B cell (primary cell): ENCODE data around the gene MC1R. TPM values are rescaled to one million over a fixed set of nuclear protein-coding genes. Genes with fewer than 3 reads are reported as not detected.

Source experiments
- ATAC-seq: fragments of 200-7000 bp; cut with Tn5 transposase; one replicate; pipeline ENCODE4 v1.10.0; 2021; ENCODE audit warnings: low read depth, mild to moderate bottlenecking, moderate number of reproducible peaks, moderate library complexity
- CTCF ChIA-PET: fragments of 350-600 bp; sonication (Branson Sonifier 250); formaldehyde crosslinking; loops from one replicate; lab custom pipeline; 2021; ENCODE audit warnings: antibody characterized with exemption, inconsistent platforms; lab: Charles Lee
- POLR2A ChIA-PET: fragments of 350-600 bp; sonication (Branson Sonifier 250); formaldehyde crosslinking; loops from one replicate; lab custom pipeline; 2021; ENCODE audit warnings: antibody characterized with exemption; lab: Charles Lee
- DNase-seq: peaks from one replicate; pipeline ENCODE4 v3.0.0; 2013
- H2AFZ ChIP-seq: 2 replicates; pipeline ENCODE4 v1.6.1; 2012; ENCODE audit warnings: mild to moderate bottlenecking, low read depth, low read length; ENCODE audit not compliant: insufficient read depth, poor library complexity, severe bottlenecking
- H3K27ac ChIP-seq, 2 donors: 1 replicate in 1 of 2; 2 replicates in 1 of 2; pipeline ENCODE4 v1.5.1; 2012 to 2013; ENCODE audit warnings: low read length in 2 of 2, mild to moderate bottlenecking in 2 of 2, moderate library complexity in 1 of 2
- H3K27me3 ChIP-seq, 4 experiments: fragments of 200-600 bp in 1 of 4; sonication (generic) in 1 of 4; replicated peaks in 1 of 4; 1 replicate in 2 of 4; 2 replicates in 2 of 4; pipeline versions ENCODE4 v1.6.1 to v1.7.0; 2013 to 2016; ENCODE audit warnings: low read length in 3 of 4, mild to moderate bottlenecking in 2 of 4, mixed read lengths in 1 of 4, moderate library complexity in 1 of 4; ENCODE audit not compliant: insufficient read depth in 4 of 4, control insufficient read depth in 3 of 4; ENCODE audit errors: control extremely low read depth in 1 of 4
- H3K36me3 ChIP-seq, 2 experiments: replicated peaks in 1 of 2; 1 replicate in 1 of 2; 2 replicates in 1 of 2; pipeline versions ENCODE4 v1.6.1 to v1.7.1; 2013; ENCODE audit warnings: low read length in 1 of 2; ENCODE audit not compliant: insufficient read depth in 2 of 2, control insufficient read depth in 1 of 2; ENCODE audit errors: control extremely low read depth in 1 of 2, extremely low read depth in 1 of 2
- H3K4me1 ChIP-seq, 2 donors: fragments of 200-600 bp in 1 of 2; sonication (generic) in 1 of 2; 1 replicate in 1 of 2; 2 replicates in 1 of 2; pipeline versions ENCODE4 v1.5.1 to v1.6.1; 2013 to 2017; ENCODE audit warnings: low read length in 2 of 2; ENCODE audit not compliant: control insufficient read depth in 2 of 2, insufficient read depth in 2 of 2
- H3K4me2 ChIP-seq: replicated peaks from 2 replicates; pipeline ENCODE3; 2012; ENCODE audit warnings: mild to moderate bottlenecking, low read depth, low read length; ENCODE audit not compliant: poor library complexity, severe bottlenecking
- H3K4me3 ChIP-seq, 5 experiments: fragments of 200-600 bp in 1 of 5; sonication (generic) in 1 of 5; 1 replicate in 3 of 5; 2 replicates in 2 of 5; pipeline versions ENCODE4 v1.5.1 to v1.7.0; 2011 to 2016; ENCODE audit warnings: low read length in 4 of 5, mild to moderate bottlenecking in 4 of 5, low read depth in 2 of 5, control low read depth in 1 of 5, moderate library complexity in 1 of 5; ENCODE audit not compliant: insufficient read depth in 1 of 5; ENCODE audit errors: control extremely low read depth in 1 of 5, extremely low read depth in 1 of 5
- H3K79me2 ChIP-seq: fragments of 200-600 bp; sonication (generic); one replicate; pipeline ENCODE4 v1.6.0; 2016; ENCODE audit warnings: low read length; ENCODE audit not compliant: control insufficient read depth, insufficient read depth
- H3K9ac ChIP-seq: fragments of 200-600 bp; sonication (generic); 2 replicates; pipeline ENCODE4 v1.6.1; 2017; ENCODE audit warnings: mild to moderate bottlenecking, low read length, moderate library complexity
- H3K9me3 ChIP-seq, 3 donors: one replicate each; pipeline versions ENCODE4 v1.6.1 to v1.7.1; 2013; ENCODE audit warnings: low read length in 2 of 3; ENCODE audit not compliant: control insufficient read depth in 2 of 3, insufficient read depth in 1 of 3; ENCODE audit errors: control extremely low read depth in 1 of 3
- H4K20me1 ChIP-seq: 2 replicates; pipeline ENCODE4 v1.6.0; 2012; ENCODE audit warnings: mild to moderate bottlenecking, low read length; ENCODE audit not compliant: insufficient read depth, control insufficient read depth, poor library complexity, severe bottlenecking
- H3K27ac Mint-ChIP-seq: one replicate; pipeline ENCODE4 v1.8.0; 2021; ENCODE audit warnings: mixed read lengths
- H3K27me3 Mint-ChIP-seq: one replicate; pipeline ENCODE4 v1.8.0; 2021; ENCODE audit warnings: mixed read lengths
- H3K4me1 Mint-ChIP-seq: one replicate; pipeline ENCODE4 v1.8.0; 2021; ENCODE audit warnings: mixed read lengths
- H3K4me3 Mint-ChIP-seq: one replicate; pipeline ENCODE4 v1.8.0; 2021; ENCODE audit warnings: mixed read lengths
- H3K9me3 Mint-ChIP-seq: one replicate; pipeline ENCODE4 v1.8.0; 2022; ENCODE audit warnings: mixed read lengths; ENCODE audit not compliant: insufficient read depth
- EZH2 ChIP-seq: IDR thresholded peaks from 2 replicates; pipeline ENCODE4 v1.6.1; 2012; ENCODE audit warnings: borderline replicate concordance, low read depth, mild to moderate bottlenecking, moderate library complexity, low read length; ENCODE audit not compliant: insufficient read depth, poor library complexity, severe bottlenecking
- WGBS: methylation state at CpG from one replicate; pipeline ENCODE4 v1.1.5; 2013; ENCODE audit warnings: missing lambda C conversion rate; ENCODE audit not compliant: insufficient coverage; 5-methylcytosine and 5-hydroxymethylcytosine counted together
- intact Hi-C: fragments of 100-400 bp; cut with micrococcal nuclease; formaldehyde crosslinking; loops from one replicate; pipeline ENCODE4 v1.10.0; 2022
- polyA plus RNA-seq: library from polyadenylated mRNA; depleted of rRNA; stranded (reverse); fragments of >200 nt; gene quantifications from 2 replicates; pipeline ENCODE4 v1.2.3, GENCODE V29; 2012
- total RNA-seq, 2 donors: library from RNA; stranded (reverse); fragments of 120-200 nt in 1 of 2; gene quantifications; 1 replicate in 1 of 2; 2 replicates in 1 of 2; pipeline versions ENCODE4 v1.2.3 to v1.2.4, GENCODE V29; 2013 to 2022
- TF ChIP-seq, protein P1 (sequence below): fragments of 200-600 bp; IDR thresholded peaks from one replicate; pipeline ENCODE4 v1.8.0; 2022; ENCODE audit warnings: antibody characterized with exemption, mild to moderate bottlenecking

MC1R gene
- total and polyA plus RNA-seq, 2 donors (not counting 1 experiment from before 2014, with no cell fraction given): 13.2 to 15.2 TPM

DNA sequence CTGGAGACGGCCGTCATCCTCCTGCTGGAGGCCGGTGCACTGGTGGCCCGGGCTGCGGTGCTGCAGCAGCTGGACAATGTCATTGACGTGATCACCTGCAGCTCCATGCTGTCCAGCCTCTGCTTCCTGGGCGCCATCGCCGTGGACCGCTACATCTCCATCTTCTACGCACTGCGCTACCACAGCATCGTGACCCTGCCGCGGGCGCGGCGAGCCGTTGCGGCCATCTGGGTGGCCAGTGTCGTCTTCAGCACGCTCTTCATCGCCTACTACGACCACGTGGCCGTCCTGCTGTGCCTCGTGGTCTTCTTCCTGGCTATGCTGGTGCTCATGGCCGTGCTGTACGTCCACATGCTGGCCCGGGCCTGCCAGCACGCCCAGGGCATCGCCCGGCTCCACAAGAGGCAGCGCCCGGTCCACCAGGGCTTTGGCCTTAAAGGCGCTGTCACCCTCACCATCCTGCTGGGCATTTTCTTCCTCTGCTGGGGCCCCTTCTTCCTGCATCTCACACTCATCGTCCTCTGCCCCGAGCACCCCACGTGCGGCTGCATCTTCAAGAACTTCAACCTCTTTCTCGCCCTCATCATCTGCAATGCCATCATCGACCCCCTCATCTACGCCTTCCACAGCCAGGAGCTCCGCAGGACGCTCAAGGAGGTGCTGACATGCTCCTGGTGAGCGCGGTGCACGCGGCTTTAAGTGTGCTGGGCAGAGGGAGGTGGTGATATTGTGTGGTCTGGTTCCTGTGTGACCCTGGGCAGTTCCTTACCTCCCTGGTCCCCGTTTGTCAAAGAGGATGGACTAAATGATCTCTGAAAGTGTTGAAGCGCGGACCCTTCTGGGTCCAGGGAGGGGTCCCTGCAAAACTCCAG lies 1.1 kb downstream of the MC1R start:
- Mint-ChIP-seq H3K4me3 (peak overlapping the region; percentile 59), H3K27me3 (peaks cover 27% of the 10 kb centered on the region), H3K4me1 (peaks cover 42% of the 10 kb centered on the region), H3K27ac (peak overlapping the region; percentile 32), H3K9me3 (no peaks in the 10 kb centered on the region)
- no peak for TF ChIP-seq EZH2
- TF ChIP-seq, protein P1, sequence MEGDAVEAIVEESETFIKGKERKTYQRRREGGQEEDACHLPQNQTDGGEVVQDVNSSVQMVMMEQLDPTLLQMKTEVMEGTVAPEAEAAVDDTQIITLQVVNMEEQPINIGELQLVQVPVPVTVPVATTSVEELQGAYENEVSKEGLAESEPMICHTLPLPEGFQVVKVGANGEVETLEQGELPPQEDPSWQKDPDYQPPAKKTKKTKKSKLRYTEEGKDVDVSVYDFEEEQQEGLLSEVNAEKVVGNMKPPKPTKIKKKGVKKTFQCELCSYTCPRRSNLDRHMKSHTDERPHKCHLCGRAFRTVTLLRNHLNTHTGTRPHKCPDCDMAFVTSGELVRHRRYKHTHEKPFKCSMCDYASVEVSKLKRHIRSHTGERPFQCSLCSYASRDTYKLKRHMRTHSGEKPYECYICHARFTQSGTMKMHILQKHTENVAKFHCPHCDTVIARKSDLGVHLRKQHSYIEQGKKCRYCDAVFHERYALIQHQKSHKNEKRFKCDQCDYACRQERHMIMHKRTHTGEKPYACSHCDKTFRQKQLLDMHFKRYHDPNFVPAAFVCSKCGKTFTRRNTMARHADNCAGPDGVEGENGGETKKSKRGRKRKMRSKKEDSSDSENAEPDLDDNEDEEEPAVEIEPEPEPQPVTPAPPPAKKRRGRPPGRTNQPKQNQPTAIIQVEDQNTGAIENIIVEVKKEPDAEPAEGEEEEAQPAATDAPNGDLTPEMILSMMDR: no peak
- H3K4me1 ChIP-seq: peaks cover 53 to 56% of the 10 kb centered on the region in 2 donors
- no peak overlapping the region for H3K4me3 ChIP-seq
- DNase-seq: no peak
- H4K20me1 ChIP-seq: peaks cover 14% of the 10 kb centered on the region
- no peak overlapping the region for H3K27ac ChIP-seq
- CTCF ChIA-PET: interaction anchor here (0.9 to 1.2 kb wide), 2 partner anchors 10 to 31 kb away, joined by 3 read pairs; no protein-coding TSS in a partner anchor
- intact Hi-C loops: loop anchor here (2.0 to 10.0 kb wide), 3 partner anchors 33 to 95 kb away; partner anchors contain the start of gene DBNDD1
- H3K36me3 ChIP-seq: no peaks in the 10 kb centered on the region
- no peak for ATAC-seq
- H3K27me3 ChIP-seq: peaks cover 0 to 59% (median 29%) of the 10 kb centered on the region in 4 experiments
- peaks cover 0 to 32% (median 0%) of the 10 kb centered on the region in 3 donors for H3K9me3 ChIP-seq
- H3K9ac ChIP-seq: no peak overlapping the region
- no peaks in the 10 kb centered on the region for H3K79me2 ChIP-seq
- H3K4me2 ChIP-seq: no peak overlapping the region
- 91% methylated on average over 50 of the region's 52 CpGs for WGBS
- no peak overlapping the region for H2AFZ ChIP-seq
- POLR2A ChIA-PET: interaction anchor here (1.4 kb wide), 1 partner anchor 9 kb away, joined by 5 read pairs; no protein-coding TSS in a partner anchor

DNA sequence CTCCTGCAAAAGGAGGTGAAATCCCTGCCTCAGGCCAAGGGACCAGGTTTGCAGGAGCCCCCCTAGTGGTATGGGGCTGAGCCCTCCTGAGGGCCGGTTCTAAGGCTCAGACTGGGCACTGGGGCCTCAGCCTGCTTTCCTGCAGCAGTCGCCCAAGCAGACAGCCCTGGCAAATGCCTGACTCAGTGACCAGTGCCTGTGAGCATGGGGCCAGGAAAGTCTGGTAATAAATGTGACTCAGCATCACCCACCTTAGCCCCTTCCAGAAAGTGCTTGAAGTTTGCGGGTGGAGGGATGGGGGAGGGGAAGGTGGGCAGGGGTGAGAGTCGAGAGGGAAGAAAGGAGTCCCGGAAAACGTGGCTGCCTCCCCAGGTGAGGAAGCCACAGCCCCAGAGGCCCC lies 2.1 kb downstream of the MC1R start:
- Histone ChIP-seq H3K9ac (no peak overlapping the region), H3K4me1 (peaks cover 63% of the 10 kb centered on the region in 2 donors), H2AFZ (no peak overlapping the region), H3K27me3 (peaks cover 0 to 69% (median 34%) of the 10 kb centered on the region in 4 experiments), H3K4me3 (no peak overlapping the region), H3K79me2 (no peaks in the 10 kb centered on the region), H3K4me2 (no peak overlapping the region), H3K27ac (no peak overlapping the region), H4K20me1 (peaks cover 24% of the 10 kb centered on the region), H3K36me3 (no peaks in the 10 kb centered on the region), H3K9me3 (peaks cover 0 to 41% (median 0%) of the 10 kb centered on the region in 3 donors)
- CTCF ChIA-PET: no interaction called here
- POLR2A ChIA-PET: no interaction called here
- Mint-ChIP-seq H3K27ac (no peak overlapping the region), H3K4me3 (no peak overlapping the region), H3K27me3 (peaks cover 27% of the 10 kb centered on the region), H3K9me3 (no peaks in the 10 kb centered on the region), H3K4me1 (peaks cover 50% of the 10 kb centered on the region)
- TF ChIP-seq EZH2: no peak
- TF ChIP-seq, protein P1: no peak
- 16% methylated on average over 4 of the region's 6 CpGs for WGBS
- DNase-seq: no peak
- no peak for ATAC-seq
- intact Hi-C loops: loop anchor here (10.0 kb wide), 1 partner anchor 94 kb away; the partner anchor contains the start of gene DBNDD1
